ENCODE data around the gene MYO5A.

Gene MYO5A

DNA sequence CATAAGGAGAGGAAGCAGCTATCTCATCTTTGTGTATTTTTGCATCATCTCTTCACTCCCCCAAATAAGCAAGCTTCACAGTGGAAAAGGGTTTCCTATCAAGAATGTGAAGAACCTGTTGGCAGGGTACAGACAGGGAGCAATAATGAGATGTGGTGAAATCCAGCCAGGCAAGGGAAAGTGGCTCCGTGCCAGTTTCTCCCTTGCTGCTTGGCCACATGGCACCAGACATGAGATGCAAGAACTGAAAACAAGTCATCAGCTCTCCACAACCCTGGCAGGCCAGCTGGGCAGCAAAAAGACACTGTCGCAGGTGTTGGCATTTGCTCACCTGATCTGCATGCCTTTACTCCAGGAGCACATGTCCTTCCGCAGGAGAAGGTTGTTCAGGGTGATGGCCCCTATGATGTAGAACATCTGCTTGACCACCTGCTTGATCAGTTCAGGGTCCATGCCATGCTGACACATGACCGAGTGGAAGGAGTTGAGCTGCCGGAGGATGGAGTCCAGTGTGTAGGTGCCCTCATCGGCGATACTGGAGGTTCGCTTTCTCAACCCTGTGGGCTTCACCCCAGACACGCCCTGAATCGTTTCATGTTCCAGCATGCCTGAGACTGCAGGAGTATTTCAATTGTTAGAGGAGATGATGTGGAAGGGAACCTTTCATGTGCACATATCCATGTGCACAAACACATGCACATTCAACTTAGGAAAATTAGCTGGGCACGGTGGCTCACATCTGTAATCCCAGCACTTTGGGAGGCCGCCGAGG lies 209.8 kb downstream of the MYO5A start:
- no peak for DNase-seq (ENCODE audit: low read depth)
- H3K4me3 ChIP-seq (ENCODE audit: control insufficient read depth, low read depth, low read length): no peak overlapping the region
- TF ChIP-seq, protein P1, sequence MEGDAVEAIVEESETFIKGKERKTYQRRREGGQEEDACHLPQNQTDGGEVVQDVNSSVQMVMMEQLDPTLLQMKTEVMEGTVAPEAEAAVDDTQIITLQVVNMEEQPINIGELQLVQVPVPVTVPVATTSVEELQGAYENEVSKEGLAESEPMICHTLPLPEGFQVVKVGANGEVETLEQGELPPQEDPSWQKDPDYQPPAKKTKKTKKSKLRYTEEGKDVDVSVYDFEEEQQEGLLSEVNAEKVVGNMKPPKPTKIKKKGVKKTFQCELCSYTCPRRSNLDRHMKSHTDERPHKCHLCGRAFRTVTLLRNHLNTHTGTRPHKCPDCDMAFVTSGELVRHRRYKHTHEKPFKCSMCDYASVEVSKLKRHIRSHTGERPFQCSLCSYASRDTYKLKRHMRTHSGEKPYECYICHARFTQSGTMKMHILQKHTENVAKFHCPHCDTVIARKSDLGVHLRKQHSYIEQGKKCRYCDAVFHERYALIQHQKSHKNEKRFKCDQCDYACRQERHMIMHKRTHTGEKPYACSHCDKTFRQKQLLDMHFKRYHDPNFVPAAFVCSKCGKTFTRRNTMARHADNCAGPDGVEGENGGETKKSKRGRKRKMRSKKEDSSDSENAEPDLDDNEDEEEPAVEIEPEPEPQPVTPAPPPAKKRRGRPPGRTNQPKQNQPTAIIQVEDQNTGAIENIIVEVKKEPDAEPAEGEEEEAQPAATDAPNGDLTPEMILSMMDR (conservative IDR thresholded peaks at IDR 0.05; ENCODE audit: control insufficient read depth, insufficient read depth, low read depth, low read length): no peak

DNA sequence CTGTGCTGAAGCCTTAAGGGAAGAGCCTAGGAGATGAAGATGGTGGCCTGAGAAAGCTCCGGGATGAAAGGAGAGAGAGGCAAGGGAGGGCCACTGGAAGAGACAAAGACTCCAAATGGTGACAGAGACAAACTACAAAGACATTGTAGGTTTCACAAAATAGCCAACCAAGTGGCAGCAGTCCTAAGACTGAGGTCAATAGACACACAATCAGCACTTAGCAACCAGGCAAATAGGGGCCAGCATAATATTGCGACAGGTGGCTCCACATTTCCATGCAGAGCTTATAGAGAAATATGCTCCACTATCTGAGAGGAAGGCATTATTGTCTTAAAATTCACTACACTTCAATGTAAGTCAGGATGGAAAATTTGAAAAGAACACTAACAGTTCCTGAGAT lies 211.0 kb downstream of the MYO5A start:
- no peak overlapping the region for H3K4me3 ChIP-seq (ENCODE audit: control insufficient read depth, low read depth, low read length)
- TF ChIP-seq, protein P1 (conservative IDR thresholded peaks at IDR 0.05; ENCODE audit: control insufficient read depth, insufficient read depth, low read depth, low read length): no peak
- DNase-seq (ENCODE audit: low read depth): no peak

DNA sequence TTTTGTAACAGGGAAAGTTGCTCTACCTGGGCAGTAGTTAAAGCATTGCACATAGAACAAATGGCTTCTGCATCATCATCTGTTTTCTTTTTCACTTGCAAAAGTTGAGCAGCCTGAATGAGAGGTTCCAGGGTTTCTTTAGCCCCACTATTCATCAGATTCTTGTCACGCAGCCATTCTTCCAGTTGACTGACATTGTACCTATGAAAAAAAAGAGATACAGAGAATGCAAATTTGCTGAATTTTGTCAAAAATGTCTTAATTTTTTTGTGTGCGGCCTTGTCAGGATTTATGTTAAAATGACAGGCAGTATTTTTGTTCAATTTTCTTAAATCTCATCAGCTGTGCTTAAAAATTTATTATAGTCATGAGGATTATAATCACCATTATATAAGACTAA lies 211.7 kb downstream of the MYO5A start:
- TF ChIP-seq, protein P1 (conservative IDR thresholded peaks at IDR 0.05; ENCODE audit: control insufficient read depth, insufficient read depth, low read depth, low read length): no peak
- DNase-seq (ENCODE audit: low read depth): no peak
- H3K4me3 ChIP-seq (ENCODE audit: control insufficient read depth, low read depth, low read length): no peak overlapping the region

DNA sequence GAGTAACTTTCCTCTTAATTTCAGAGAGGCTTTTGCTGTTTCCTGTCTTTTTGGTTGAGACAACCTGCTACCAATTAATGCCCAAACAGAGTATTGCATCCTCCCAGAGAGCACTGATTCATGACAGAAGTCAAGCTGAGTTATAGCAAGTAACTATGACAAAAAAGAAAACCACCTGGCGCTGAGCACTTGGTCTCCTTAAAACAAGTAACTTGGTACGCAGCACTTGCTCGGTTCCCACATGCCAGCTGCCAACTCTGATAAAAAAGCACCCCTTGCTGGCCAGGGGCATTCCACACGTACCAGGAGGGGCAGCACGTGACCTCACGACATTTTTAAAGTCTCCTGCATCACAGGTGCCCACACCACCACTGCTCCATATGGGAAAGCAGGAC lies 219.5 kb downstream of the MYO5A start:
- peak; percentile 11 for DNase-seq (ENCODE audit: low read depth)

DNA sequence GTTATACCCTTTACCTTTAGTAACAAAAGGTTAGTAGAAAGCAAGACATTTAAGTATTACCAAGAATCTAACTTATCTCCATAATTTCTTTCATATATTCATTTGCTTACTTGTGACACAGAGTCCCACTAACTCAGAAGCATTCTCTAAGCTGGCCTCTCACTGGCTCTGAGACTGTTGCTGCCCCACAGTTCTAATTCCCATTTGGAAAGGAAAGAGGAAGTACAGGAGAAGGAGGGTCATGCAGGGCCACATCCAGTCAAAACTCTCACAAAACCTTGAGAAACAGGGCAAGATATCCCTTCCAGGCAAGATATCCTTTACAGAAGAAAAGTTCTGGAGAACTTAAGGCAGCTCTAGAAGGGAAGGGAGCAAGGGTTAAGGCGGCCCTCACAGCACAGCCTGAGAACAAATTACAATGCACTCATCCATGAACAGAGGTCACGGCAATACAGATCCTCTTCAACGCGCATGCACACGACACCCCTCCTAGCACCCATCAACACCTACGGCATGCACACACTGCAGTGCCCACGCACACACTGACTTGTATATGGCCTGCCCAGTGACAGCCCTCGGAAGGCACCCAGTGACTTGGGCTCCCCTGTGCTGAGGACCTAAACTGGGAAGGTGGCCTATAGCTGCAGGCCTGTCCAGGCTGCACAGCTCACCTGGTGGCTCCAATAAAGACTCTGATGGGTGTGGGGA lies 220.1 kb downstream of the MYO5A start:
- TF ChIP-seq, protein P1 (conservative IDR thresholded peaks at IDR 0.05; ENCODE audit: control insufficient read depth, insufficient read depth, low read depth, low read length): no peak
- no peak for DNase-seq (ENCODE audit: low read depth)
- H3K4me3 ChIP-seq (ENCODE audit: control insufficient read depth, low read depth, low read length): no peak overlapping the region

More for the DNA sequence above, 219.5 kb downstream of the MYO5A start:
- no peak overlapping the region for H3K4me3 ChIP-seq (ENCODE audit: control insufficient read depth, low read depth, low read length)
- TF ChIP-seq, protein P1 (conservative IDR thresholded peaks at IDR 0.05; ENCODE audit: control insufficient read depth, insufficient read depth, low read depth, low read length): no peak

DNA sequence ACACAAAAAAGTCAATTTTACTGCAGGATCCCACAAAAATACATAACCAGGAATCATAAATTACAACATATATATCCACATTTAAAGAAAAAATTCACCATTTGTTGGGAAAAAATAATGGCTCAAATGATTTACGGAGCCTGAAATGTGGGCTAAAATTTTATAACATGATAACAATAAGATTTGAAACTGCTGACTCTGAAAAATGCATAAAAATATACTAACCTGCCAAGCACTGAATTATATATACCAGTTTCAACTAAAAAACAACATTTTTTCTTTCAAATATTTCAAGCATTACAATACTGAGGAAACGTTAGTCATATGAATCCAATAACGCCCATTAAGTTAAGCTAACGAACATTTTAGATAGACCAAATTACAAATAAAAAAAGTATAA lies 220.8 kb downstream of the MYO5A start:
- TF ChIP-seq, protein P1 (conservative IDR thresholded peaks at IDR 0.05; ENCODE audit: control insufficient read depth, insufficient read depth, low read depth, low read length): no peak
- no peak overlapping the region for H3K4me3 ChIP-seq (ENCODE audit: control insufficient read depth, low read depth, low read length)
- no peak for DNase-seq (ENCODE audit: low read depth)
